Measurements from ENCODE around the gene CDK5RAP2. TPM values are rescaled to one million over a fixed set of nuclear protein-coding genes. Genes with fewer than 3 reads are reported as not detected.

Gene CDK5RAP2
- total and polyA plus RNA-seq, 7 donors: 10.6 to 57.8 (median 41.0) TPM

DNA sequence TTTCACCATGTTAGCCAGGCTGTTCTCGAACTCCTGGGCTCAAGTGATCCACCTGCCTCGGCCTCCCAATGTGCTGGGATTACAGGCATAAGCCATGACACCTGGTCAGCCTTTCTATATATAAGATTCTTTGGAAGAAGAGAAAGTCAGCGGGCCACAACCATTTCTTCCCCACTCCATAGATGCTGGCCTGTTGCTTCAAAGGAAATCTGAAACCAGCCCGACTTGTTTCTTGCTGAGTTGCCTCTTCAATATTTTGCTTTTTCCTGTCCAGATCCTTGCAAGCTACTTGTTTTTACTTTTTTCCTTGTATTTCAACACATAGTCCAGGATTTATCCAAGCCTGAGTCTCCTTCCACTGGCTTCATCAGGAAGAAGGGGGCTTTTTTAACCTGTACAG lies 219.5 kb downstream of the CDK5RAP2 start:
- TF ChIP-seq POLR2AphosphoS5 (IDR thresholded peaks at IDR 0.05) (no peak), POLR2A (IDR thresholded peaks at IDR 0.05) (no peak), EP300 (IDR thresholded peaks at IDR 0.05) (no peak)
- TF ChIP-seq, protein P1, sequence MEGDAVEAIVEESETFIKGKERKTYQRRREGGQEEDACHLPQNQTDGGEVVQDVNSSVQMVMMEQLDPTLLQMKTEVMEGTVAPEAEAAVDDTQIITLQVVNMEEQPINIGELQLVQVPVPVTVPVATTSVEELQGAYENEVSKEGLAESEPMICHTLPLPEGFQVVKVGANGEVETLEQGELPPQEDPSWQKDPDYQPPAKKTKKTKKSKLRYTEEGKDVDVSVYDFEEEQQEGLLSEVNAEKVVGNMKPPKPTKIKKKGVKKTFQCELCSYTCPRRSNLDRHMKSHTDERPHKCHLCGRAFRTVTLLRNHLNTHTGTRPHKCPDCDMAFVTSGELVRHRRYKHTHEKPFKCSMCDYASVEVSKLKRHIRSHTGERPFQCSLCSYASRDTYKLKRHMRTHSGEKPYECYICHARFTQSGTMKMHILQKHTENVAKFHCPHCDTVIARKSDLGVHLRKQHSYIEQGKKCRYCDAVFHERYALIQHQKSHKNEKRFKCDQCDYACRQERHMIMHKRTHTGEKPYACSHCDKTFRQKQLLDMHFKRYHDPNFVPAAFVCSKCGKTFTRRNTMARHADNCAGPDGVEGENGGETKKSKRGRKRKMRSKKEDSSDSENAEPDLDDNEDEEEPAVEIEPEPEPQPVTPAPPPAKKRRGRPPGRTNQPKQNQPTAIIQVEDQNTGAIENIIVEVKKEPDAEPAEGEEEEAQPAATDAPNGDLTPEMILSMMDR (IDR thresholded peaks at IDR 0.05): no peak

DNA sequence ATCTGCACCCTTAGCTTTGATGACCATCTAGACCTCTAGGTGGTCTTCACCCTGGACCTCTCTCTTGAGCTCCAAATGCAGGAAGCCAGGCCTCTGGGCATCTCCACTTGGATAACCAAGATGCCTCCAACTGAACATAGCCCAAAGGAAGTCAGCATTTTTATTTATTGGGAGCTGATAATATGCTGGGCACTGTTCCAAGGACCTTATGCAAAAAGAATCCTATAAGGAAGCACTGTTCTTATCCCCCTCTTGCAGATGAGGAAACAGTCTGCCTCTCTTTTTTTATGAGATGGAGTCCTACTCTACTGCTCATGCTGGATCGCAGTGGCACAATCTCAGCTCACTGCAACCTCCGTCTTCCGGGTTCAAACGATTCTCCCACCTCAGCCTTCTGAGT lies 219.9 kb downstream of the CDK5RAP2 start:
- H3K36me3 ChIP-seq: no peaks in the 10 kb centered on the region
- TF ChIP-seq EP300 (IDR thresholded peaks at IDR 0.05) (no peak), POLR2AphosphoS5 (IDR thresholded peaks at IDR 0.05) (no peak), POLR2A (IDR thresholded peaks at IDR 0.05) (no peak)
- TF ChIP-seq, protein P1 (IDR thresholded peaks at IDR 0.05): no peak
- H3K27me3 ChIP-seq: no peaks in the 10 kb centered on the region
- H3K9me3 ChIP-seq: no peaks in the 10 kb centered on the region
- H3K27ac ChIP-seq: no peak overlapping the region
- no peaks in the 10 kb centered on the region for H3K4me1 ChIP-seq
- DNase-seq: no peak
- intact Hi-C loops (cut with DNase I): no loop called here
- H3K4me3 ChIP-seq: no peak overlapping the region
- WGBS, 2 donors: 61 to 92% methylated on average over 4 of the region's 4 CpGs

More for the DNA sequence above, 219.5 kb downstream of the CDK5RAP2 start:
- no peaks in the 10 kb centered on the region for H3K27me3 ChIP-seq
- WGBS, 2 donors: 90 to 93% methylated on average over 4 of the region's 4 CpGs
- no peak overlapping the region for H3K27ac ChIP-seq
- H3K4me3 ChIP-seq: no peak overlapping the region
- no peaks in the 10 kb centered on the region for H3K4me1 ChIP-seq
- intact Hi-C loops (cut with DNase I): no loop called here
- H3K9me3 ChIP-seq: no peaks in the 10 kb centered on the region
- no peak for DNase-seq
- no peaks in the 10 kb centered on the region for H3K36me3 ChIP-seq

DNA sequence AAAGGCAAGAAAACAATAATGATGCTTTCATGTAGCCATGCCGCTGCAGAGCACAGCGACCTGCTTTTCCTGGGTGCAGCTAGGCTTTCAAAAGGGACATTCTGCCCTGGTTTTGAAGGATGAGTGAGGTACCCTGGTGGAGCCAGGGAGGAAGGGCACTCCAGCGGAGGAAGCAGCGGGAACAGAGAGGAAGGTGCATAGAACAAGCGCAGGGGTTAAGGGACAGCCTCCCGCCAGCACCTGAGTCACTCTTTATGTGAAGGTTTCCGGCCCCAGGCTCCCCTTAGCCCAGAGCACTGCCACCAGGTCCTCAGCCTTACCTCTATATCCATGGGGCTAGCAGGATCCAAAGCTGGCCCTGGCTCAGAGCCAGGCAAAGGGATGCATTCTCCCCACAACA lies 221.1 kb downstream of the CDK5RAP2 start:
- H3K4me1 ChIP-seq: no peaks in the 10 kb centered on the region
- no peak overlapping the region for H3K4me3 ChIP-seq
- WGBS, 2 donors: 90 to 95% methylated on average over 7 of the region's 7 CpGs
- no peaks in the 10 kb centered on the region for H3K36me3 ChIP-seq
- no peak for DNase-seq
- H3K27ac ChIP-seq: no peak overlapping the region
- TF ChIP-seq POLR2AphosphoS5 (IDR thresholded peaks at IDR 0.05) (no peak), EP300 (IDR thresholded peaks at IDR 0.05) (no peak), POLR2A (IDR thresholded peaks at IDR 0.05) (no peak)
- TF ChIP-seq, protein P1 (IDR thresholded peaks at IDR 0.05): no peak
- no peaks in the 10 kb centered on the region for H3K27me3 ChIP-seq
- intact Hi-C loops (cut with DNase I): no loop called here
- no peaks in the 10 kb centered on the region for H3K9me3 ChIP-seq

DNA sequence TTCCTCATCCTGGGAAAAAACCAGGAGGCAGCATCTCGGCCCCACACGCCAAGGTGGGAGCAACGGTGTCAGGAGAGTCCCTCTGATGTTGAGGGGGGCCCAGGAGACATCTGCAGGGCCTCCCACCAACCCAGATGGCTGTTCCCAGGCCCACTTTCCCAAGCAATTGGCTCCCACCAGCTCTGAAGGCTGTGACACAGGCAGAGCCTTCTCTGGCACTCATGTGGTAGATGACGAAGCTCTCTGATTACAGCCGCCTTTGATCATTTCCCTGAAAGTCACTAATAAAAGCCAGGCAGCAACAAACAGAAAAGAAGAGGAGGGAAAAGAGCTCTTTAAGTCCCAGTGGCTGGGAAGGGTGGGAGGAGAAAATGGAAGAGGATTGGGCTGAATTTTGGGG lies 226.5 kb downstream of the CDK5RAP2 start:
- Histone ChIP-seq H3K4me3 (no peak overlapping the region), H3K27ac (no peak overlapping the region), H3K36me3 (no peaks in the 10 kb centered on the region), H3K9me3 (no peaks in the 10 kb centered on the region), H3K4me1 (no peaks in the 10 kb centered on the region), H3K27me3 (no peaks in the 10 kb centered on the region)
- TF ChIP-seq POLR2A (IDR thresholded peaks at IDR 0.05): no peak
- TF ChIP-seq POLR2AphosphoS5 (IDR thresholded peaks at IDR 0.05): no peak
- no peak for TF ChIP-seq EP300 (IDR thresholded peaks at IDR 0.05)
- no peak for DNase-seq
- WGBS, 2 donors: 27 to 52% methylated on average over 5 of the region's 5 CpGs
- intact Hi-C loops (cut with DNase I): no loop called here

DNA sequence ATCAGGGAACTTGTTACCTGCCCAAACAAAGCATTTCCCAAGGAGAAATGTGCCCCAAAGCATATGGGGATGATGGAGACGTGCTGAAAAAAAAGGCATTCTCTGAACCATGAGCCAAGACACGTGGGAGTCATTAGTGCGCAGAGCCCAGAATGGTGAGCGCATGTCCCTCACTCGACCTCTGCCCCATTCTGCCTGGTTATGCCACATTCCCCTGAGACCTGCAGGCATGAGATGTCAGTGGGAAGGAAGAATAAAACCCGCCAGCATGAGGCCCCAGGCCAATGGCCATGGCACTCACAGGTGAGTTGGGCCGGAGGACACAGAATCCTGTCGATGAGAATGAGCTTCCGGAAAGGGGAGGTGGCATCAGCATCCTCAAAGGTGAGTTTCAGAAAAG lies 228.9 kb downstream of the CDK5RAP2 start:
- intact Hi-C loops (cut with DNase I): no loop called here
- H3K27ac ChIP-seq: no peak overlapping the region
- DNase-seq: no peak
- TF ChIP-seq EP300 (IDR thresholded peaks at IDR 0.05) (no peak), POLR2AphosphoS5 (IDR thresholded peaks at IDR 0.05) (no peak), POLR2A (IDR thresholded peaks at IDR 0.05) (no peak)
- TF ChIP-seq, protein P1 (IDR thresholded peaks at IDR 0.05): no peak
- no peak overlapping the region for H3K4me3 ChIP-seq
- 85 to 87% methylated on average over 9 of the region's 9 CpGs for WGBS, 2 donors
- no peaks in the 10 kb centered on the region for H3K4me1 ChIP-seq
- H3K9me3 ChIP-seq: no peaks in the 10 kb centered on the region
- H3K36me3 ChIP-seq: no peaks in the 10 kb centered on the region
- no peaks in the 10 kb centered on the region for H3K27me3 ChIP-seq

Data from sigmoid colon (tissue), 7 donors.